ENCODE data around the gene SLX9.

The SLX9 gene

DNA sequence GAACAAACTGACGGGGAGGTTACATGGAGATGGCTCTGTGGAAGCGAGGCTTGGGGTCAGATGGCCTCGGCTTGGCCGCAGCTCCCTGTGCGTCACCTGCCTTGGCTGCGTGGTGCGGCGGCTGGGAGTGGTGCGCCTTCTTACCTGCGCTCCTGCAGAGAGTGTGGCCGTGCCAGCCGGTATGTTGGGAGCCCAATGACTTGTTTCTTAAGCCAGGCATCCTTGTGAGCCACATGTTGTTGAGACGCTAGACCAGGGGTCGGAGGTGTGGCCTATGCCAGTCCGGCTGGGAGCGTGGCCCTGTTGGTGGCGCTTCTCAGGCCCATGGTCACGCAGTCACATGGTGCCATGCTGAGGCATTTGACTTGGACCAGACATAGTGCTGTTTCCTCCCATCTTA is 10.5 kb downstream of the SLX9 start:
- TF ChIP-seq, protein P1, sequence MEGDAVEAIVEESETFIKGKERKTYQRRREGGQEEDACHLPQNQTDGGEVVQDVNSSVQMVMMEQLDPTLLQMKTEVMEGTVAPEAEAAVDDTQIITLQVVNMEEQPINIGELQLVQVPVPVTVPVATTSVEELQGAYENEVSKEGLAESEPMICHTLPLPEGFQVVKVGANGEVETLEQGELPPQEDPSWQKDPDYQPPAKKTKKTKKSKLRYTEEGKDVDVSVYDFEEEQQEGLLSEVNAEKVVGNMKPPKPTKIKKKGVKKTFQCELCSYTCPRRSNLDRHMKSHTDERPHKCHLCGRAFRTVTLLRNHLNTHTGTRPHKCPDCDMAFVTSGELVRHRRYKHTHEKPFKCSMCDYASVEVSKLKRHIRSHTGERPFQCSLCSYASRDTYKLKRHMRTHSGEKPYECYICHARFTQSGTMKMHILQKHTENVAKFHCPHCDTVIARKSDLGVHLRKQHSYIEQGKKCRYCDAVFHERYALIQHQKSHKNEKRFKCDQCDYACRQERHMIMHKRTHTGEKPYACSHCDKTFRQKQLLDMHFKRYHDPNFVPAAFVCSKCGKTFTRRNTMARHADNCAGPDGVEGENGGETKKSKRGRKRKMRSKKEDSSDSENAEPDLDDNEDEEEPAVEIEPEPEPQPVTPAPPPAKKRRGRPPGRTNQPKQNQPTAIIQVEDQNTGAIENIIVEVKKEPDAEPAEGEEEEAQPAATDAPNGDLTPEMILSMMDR (conservative IDR thresholded peaks at IDR 0.05; ENCODE audit: low read length), result no peak

DNA sequence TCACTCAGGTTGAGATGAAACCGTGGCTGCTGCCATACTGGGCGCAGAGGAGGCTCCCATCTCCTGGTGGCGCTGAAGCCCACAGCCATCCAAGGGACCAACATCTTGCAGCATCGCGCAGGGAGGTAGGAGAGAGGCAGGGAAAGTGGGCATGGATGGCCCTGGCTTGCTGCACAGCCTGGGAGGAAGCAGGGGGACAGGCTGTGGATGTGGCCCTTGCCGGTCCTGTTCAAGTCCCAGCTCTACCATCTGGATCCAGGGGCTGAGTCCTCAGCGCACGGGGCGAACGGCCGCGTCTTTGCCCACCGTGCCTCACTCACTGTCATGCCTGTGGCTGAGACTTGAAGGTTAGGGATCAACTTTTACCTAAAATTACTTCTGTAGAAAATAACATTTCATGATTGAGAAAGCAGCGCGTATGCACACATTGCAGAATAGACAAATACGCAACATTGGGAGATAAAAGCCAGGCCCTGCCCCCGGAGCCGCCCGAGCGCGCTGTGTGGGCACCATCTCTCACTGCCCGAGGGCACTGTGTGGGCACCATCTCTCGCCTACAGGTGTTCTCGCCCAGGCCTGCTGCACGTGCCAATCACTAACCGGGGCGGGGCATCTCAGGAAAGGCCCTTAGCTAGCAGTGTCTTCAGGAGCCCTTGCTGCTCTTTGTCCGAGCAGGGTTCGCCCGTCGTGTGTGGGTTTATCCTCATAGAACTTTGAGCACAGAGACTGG is 11.5 kb downstream of the SLX9 start:
- no peak for DNase-seq (ENCODE audit: low read depth)
- no peak overlapping the region for H3K4me3 ChIP-seq (ENCODE audit: low read length)
- TF ChIP-seq, protein P1 (conservative IDR thresholded peaks at IDR 0.05; ENCODE audit: low read length), result no peak

More for the DNA sequence above, 10.5 kb downstream of the SLX9 start:
- no peak for DNase-seq (ENCODE audit: low read depth)
- no peak overlapping the region for H3K4me3 ChIP-seq (ENCODE audit: low read length)

DNA sequence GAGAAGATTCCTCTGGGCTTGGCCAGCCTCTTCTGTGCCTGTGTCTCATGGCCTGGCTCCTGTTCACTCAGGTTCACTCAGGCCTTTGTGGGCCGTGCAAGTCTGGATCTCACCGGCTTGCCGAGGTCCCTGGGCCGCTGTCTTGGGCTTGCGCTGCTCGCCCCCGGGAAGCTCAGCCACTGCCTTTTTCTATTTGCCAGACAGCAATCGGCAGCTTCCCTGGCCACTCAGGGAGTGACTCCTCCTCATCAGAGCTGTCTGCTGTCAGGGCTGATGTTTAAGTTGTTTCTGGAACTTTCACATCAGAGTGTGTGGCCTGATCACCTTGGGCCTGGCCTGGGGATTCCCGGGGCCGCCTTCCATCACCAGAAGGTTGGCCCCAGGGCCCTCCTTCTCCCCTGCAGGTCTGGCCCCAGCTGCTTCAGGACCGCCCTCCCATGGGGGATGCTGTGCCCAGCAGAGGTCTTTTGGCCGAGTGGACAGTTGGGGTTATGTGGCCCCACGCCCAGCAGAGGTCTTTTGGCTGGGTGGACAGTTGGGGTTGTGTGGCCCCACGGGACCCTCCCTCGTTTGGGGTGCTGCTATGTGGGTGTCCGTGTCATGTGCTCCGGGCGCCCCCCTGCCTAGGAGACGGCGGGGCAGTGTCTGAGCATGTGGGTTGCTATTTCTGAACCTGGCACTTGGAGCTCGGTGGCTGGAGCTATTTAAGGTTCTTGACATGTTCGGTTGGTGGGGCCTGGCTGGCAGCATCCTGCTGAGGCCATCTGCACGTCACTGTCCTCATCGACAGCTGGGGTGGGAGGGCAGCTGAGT is 12.5 kb downstream of the SLX9 start:
- TF ChIP-seq, protein P1 (conservative IDR thresholded peaks at IDR 0.05; ENCODE audit: low read length), result no peak
- H3K4me3 ChIP-seq (ENCODE audit: low read length), result no peak overlapping the region
- DNase-seq (ENCODE audit: low read depth), result no peak

DNA sequence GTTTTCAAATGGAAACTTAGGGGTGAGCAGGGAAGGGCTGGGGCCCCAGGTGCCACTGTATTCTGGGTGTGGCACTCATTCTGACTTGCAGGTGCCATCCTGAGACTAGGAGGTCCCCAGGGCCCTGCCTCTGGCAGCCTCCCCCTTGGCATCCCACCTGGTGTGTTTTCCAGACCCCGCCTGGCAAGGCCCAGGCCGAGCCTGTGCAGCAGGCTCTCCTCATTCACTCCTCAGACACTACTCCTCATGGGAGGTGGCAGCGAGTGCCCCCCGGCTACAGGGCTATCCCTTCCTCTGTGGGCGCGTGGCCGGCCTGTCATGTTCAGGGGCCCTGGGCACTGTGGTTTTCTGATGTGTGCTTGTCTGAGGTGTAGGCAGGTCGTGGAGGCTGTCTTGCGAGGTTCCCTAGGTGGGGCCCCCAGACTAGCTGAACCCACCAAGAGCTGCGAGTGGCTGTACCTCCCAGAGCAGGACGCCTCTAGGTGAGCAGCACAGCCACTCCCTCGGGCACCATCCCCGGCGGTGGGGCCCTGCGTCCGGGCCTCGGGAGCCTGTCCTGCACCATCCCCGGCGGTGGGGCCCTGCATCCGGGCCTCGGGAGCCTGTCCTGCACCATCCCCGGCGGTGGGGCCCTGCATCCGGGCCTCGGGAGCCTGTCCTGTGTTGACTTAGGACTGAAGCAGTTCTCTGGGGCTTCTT is 13.2 kb downstream of the SLX9 start:
- TF ChIP-seq, protein P1 (conservative IDR thresholded peaks at IDR 0.05; ENCODE audit: low read length), result no peak
- H3K4me3 ChIP-seq (ENCODE audit: low read length), result no peak overlapping the region
- DNase-seq (ENCODE audit: low read depth), result no peak

DNA sequence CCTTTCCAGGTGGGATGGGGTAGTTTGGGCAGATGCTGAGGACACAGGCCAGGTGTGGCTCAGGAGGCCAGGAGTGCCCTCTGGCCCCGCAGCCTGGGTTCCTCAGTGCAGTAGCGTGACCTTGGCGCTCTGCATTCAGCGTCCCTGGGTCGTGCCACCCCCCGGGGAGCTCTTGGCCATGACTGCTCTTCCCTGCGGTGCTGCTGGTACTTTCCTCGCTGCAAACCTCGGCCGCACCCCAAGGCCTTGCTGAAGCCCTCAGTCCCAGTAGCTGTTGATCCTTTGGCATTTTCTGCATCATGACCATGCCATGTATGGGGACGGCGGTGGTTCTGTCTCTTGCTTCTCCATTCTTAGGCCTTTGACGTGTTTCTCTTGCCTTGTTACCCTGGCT is 13.8 kb downstream of the SLX9 start:
- TF ChIP-seq, protein P1 (conservative IDR thresholded peaks at IDR 0.05; ENCODE audit: low read length), result no peak
- no peak for DNase-seq (ENCODE audit: low read depth)
- no peak overlapping the region for H3K4me3 ChIP-seq (ENCODE audit: low read length)

DNA sequence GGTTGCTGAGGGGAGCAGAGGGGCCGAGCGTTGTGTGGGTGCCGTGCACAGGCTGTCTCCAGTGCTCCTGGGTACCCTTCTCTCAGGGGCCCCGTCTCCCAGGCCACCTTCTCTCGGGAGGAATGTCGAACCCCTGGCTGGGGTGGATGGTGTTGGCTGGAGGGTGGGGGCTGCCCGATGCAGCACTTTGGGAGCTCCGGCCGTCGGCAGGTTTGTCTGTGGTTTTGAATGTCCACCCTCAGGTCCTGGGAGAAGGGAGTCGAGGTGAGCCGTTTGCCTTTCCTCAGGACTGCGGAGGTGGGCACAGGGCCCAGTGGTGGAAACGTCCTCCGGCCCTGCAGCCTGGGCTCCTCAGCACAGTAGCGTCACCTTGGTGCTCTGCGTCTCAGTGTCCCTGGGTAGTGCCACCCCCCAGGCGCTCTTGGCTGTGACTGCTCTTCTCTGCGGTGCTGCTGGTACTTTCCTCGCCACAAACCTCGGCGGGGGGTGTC is 14.5 kb downstream of the SLX9 start:
- TF ChIP-seq, protein P1 (conservative IDR thresholded peaks at IDR 0.05; ENCODE audit: low read length), result no peak
- DNase-seq (ENCODE audit: low read depth), result no peak
- no peak overlapping the region for H3K4me3 ChIP-seq (ENCODE audit: low read length)
